Fibroblast of lung (primary cell): ENCODE results near the gene JARID2. TPM values are rescaled to one million over a fixed set of nuclear protein-coding genes. Genes with fewer than 3 reads are reported as not detected.

ENCODE experiments used
- DNase-seq, 2 donors: peaks; one replicate each; pipeline versions ENCODE4 v3.0.0 to v3.0.0-alpha.2; 2010; ENCODE audit warnings: low read depth in 2 of 2
- H2AFZ ChIP-seq: 2 replicates; pipeline ENCODE4 v1.5.1; 2012; ENCODE audit warnings: low read length, control low read depth, inconsistent platforms
- H3K27ac ChIP-seq: 2 replicates; pipeline ENCODE4 v1.5.1; 2011; ENCODE audit warnings: low read length, control low read depth; ENCODE audit not compliant: insufficient read depth
- H3K27me3 ChIP-seq: 2 replicates; pipeline ENCODE4 v1.5.1; 2011; ENCODE audit warnings: mild to moderate bottlenecking, low read length; ENCODE audit not compliant: control insufficient read depth, insufficient read depth
- H3K36me3 ChIP-seq: 2 replicates; pipeline ENCODE4 v1.5.1; 2011; ENCODE audit warnings: low read length; ENCODE audit not compliant: control insufficient read depth, insufficient read depth
- H3K4me1 ChIP-seq: 2 replicates; pipeline ENCODE4 v1.5.1; 2011; ENCODE audit warnings: low read length; ENCODE audit not compliant: control insufficient read depth, insufficient read depth; ENCODE audit errors: extremely low read depth
- H3K4me2 ChIP-seq: 2 replicates; pipeline ENCODE4 v1.5.1; 2011; ENCODE audit warnings: low read length, control low read depth; ENCODE audit not compliant: insufficient read depth; ENCODE audit errors: extremely low read depth
- H3K4me3 ChIP-seq, 4 experiments: fragments of 200-600 bp in 1 of 4; sonication (generic) in 1 of 4; replicated peaks in 1 of 4; 2 replicates each; pipeline ENCODE4 v1.5.1; 2011 to 2016; ENCODE audit warnings: low read length in 4 of 4, low read depth in 3 of 4, mild to moderate bottlenecking in 3 of 4, control low read depth in 2 of 4, inconsistent platforms in 1 of 4, mixed read lengths in 1 of 4; ENCODE audit not compliant: insufficient read depth in 1 of 4; ENCODE audit errors: control extremely low read depth in 1 of 4
- H3K79me2 ChIP-seq: 2 replicates; pipeline ENCODE4 v1.5.1; 2012; ENCODE audit warnings: mild to moderate bottlenecking, low read length, inconsistent platforms; ENCODE audit not compliant: control insufficient read depth, insufficient read depth
- H3K9ac ChIP-seq: 2 replicates; pipeline ENCODE4 v1.5.1; 2011; ENCODE audit warnings: mild to moderate bottlenecking, low read length, control low read depth; ENCODE audit not compliant: insufficient read depth
- H3K9me3 ChIP-seq: 2 replicates; pipeline ENCODE4 v1.5.1; 2012; ENCODE audit warnings: low read depth, low read length; ENCODE audit not compliant: control insufficient read depth, insufficient read depth
- H4K20me1 ChIP-seq: 2 replicates; pipeline ENCODE4 v1.5.1; 2011; ENCODE audit warnings: low read length; ENCODE audit not compliant: control insufficient read depth, insufficient read depth; ENCODE audit errors: extremely low read depth
- EZH2 ChIP-seq: IDR thresholded peaks from 2 replicates; pipeline ENCODE4 v1.5.1; 2012; ENCODE audit warnings: low read length, control low read depth, mild to moderate bottlenecking; ENCODE audit errors: missing control alignments
- polyA plus RNA-seq, 2 donors: library from polyadenylated mRNA; depleted of rRNA in 1 of 2; stranded (reverse) in 1 of 2; unstranded in 1 of 2; fragments of >200 nt; gene quantifications; 2 replicates each; pipeline ENCODE4 v1.2.1, GENCODE V29; 2011 to 2012; ENCODE audit warnings: missing spikeins in 1 of 2
- total RNA-seq: library from RNA; depleted of rRNA; stranded (reverse); fragments of >200 nt; gene quantifications from 2 replicates; pipeline ENCODE4 v1.2.1, GENCODE V29; 2014
- TF ChIP-seq, protein P1 (sequence below), 2 donors: IDR thresholded peaks in 1 of 2; conservative IDR thresholded peaks in 1 of 2; 1 replicate in 1 of 2; 2 replicates in 1 of 2; pipeline ENCODE4 v1.5.1; 2011 to 2012; ENCODE audit warnings: low read length in 2 of 2, control low read depth in 1 of 2, inconsistent platforms in 1 of 2, low read depth in 1 of 2, mild to moderate bottlenecking in 1 of 2

The JARID2 gene
- total and polyA plus RNA-seq, 2 donors (not counting 1 experiment from before 2014, with no cell fraction given) = 5.0 to 8.2 TPM

DNA sequence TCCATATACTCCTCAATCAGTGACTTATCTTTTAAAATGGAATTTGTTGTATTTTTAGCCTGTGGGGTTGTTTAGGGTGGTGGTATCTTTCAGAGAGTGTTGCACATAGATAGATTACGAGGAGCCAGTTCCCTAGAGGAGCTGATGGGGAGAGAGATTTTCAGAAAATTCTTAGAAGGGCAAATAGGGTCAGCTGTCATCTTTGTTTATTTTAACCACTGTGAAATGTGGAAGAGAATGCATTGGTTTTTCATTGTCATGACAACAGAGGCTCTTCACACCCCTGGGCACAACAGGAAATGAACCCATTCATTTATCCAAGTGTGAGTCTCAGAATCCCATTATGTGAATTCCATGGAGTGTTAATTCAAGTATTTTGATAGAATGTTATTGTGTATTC, 188.4 kb downstream of the JARID2 start:
- Histone ChIP-seq H3K9ac (no peak overlapping the region), H3K27me3 (no peaks in the 10 kb centered on the region), H3K4me3 (no peak overlapping the region), H3K4me1 (peaks cover 5% of the 10 kb centered on the region), H3K36me3 (no peaks in the 10 kb centered on the region), H4K20me1 (no peaks in the 10 kb centered on the region), H3K9me3 (no peaks in the 10 kb centered on the region), H3K4me2 (no peak overlapping the region), H2AFZ (no peak overlapping the region), H3K79me2 (no peaks in the 10 kb centered on the region), H3K27ac (no peak overlapping the region)
- no peak for DNase-seq
- TF ChIP-seq, protein P1, sequence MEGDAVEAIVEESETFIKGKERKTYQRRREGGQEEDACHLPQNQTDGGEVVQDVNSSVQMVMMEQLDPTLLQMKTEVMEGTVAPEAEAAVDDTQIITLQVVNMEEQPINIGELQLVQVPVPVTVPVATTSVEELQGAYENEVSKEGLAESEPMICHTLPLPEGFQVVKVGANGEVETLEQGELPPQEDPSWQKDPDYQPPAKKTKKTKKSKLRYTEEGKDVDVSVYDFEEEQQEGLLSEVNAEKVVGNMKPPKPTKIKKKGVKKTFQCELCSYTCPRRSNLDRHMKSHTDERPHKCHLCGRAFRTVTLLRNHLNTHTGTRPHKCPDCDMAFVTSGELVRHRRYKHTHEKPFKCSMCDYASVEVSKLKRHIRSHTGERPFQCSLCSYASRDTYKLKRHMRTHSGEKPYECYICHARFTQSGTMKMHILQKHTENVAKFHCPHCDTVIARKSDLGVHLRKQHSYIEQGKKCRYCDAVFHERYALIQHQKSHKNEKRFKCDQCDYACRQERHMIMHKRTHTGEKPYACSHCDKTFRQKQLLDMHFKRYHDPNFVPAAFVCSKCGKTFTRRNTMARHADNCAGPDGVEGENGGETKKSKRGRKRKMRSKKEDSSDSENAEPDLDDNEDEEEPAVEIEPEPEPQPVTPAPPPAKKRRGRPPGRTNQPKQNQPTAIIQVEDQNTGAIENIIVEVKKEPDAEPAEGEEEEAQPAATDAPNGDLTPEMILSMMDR (conservative IDR thresholded peaks at IDR 0.05 in 1 of 2, IDR thresholded peaks at IDR 0.05 in 1 of 2; ENCODE audit: low read depth in 1 of 2, low read length in 2 of 2) = no peak
- TF ChIP-seq EZH2 = no peak

DNA sequence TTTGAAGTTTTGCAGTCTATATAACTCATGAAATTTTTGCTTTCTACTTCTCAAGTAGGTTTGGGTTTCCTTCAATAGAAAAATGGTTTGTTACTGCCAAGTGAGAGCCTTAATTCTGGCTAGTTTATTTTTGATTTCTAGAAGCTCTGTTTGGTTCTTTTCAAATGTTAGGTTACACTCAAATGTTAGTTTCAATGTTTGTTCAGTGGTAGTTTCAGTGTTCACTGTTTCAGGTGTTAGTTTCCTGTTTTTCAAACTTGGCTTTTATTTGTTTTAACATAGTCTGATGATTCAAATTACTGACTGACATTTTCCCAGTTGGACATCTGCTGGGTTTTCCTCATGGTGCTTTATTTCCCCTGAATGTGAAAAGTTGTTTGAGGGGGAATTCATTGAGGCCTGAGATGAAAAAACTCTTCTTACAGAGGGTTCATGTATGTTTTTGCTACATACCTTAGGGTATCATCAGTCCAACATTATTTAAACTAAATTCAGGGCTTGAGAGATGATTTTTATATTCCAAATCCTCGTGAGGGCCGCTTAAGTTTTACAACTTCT, 189.0 kb downstream of the JARID2 start:
- Histone ChIP-seq H3K36me3 (no peaks in the 10 kb centered on the region), H3K4me3 (no peak overlapping the region), H3K27me3 (no peaks in the 10 kb centered on the region), H3K79me2 (no peaks in the 10 kb centered on the region), H3K9me3 (no peaks in the 10 kb centered on the region), H2AFZ (no peak overlapping the region), H3K4me1 (peaks cover 4% of the 10 kb centered on the region), H3K4me2 (no peak overlapping the region), H3K9ac (no peak overlapping the region), H3K27ac (no peak overlapping the region), H4K20me1 (no peaks in the 10 kb centered on the region)
- DNase-seq = no peak
- TF ChIP-seq EZH2 = no peak
- TF ChIP-seq, protein P1 (conservative IDR thresholded peaks at IDR 0.05 in 1 of 2, IDR thresholded peaks at IDR 0.05 in 1 of 2; ENCODE audit: low read depth in 1 of 2, low read length in 2 of 2) = no peak

DNA sequence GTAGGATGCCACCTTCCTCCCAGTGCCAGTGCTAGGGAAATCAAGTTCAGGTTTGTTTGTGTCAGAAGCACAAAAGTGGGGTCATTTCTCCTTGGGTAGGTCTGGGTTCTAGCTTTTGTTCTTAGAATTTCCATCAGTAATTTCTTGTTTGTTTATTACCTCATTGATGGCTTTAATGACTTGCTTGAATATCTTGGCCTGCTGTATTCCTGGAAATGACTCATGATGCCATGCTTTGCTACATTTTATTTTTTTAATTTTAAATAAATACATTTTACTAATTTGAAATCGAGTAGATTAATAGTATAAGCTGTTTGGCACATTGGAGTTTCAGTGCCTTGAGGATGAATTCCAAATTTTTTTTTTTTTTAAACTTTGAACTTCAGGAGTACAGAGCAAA, 189.6 kb downstream of the JARID2 start:
- Histone ChIP-seq H2AFZ (no peak overlapping the region), H3K9ac (no peak overlapping the region), H3K4me2 (no peak overlapping the region), H3K4me1 (peaks cover 4% of the 10 kb centered on the region), H3K36me3 (no peaks in the 10 kb centered on the region), H3K9me3 (no peaks in the 10 kb centered on the region), H4K20me1 (no peaks in the 10 kb centered on the region), H3K27ac (no peak overlapping the region), H3K27me3 (no peaks in the 10 kb centered on the region), H3K4me3 (no peak overlapping the region), H3K79me2 (no peaks in the 10 kb centered on the region)
- no peak for TF ChIP-seq EZH2
- TF ChIP-seq, protein P1 (conservative IDR thresholded peaks at IDR 0.05 in 1 of 2, IDR thresholded peaks at IDR 0.05 in 1 of 2; ENCODE audit: low read depth in 1 of 2, low read length in 2 of 2) = no peak
- no peak for DNase-seq
